ENCODE measurements around the gene PTPN14.

The PTPN14 gene

DNA sequence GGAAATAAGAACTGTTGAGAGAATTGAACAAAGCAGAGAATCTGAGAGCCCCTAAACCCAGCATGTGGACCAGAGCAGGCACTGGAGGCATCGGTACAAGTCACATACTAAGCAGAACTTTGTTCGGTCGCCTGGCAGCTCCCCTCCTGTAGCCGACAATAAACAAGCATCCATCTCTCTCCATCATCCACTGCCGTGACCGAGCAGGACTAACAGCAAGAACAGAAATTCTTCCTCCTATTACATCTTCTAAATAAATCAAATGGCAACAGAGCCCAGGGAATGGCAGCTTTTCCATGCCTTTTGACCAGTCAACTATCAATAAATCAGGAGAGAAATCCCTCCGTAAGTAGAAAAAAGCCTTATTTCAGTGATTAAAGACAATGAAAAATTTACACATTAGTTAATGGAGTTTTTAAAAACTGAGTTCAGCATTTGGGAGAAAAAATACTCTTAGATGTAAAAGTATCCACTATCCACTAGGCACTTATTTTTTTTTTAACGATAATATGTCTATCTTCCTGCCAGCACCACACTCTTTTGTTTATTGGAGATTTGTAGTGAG is 36.5 kb downstream of the PTPN14 start:
- peak; percentile 45 for DNase-seq (ENCODE audit: extremely low spot score)
- TF ChIP-seq CTBP1 (IDR thresholded peaks at IDR 0.05; ENCODE audit: borderline replicate concordance) (peak; percentile 79), ELF4 (IDR thresholded peaks at IDR 0.05) (no peak), ZNF384 (IDR thresholded peaks at IDR 0.05) (peak; percentile 44; the same call in 1 of the 2 replicates), ARNT (IDR thresholded peaks at IDR 0.05) (0 out of 2 replicates have a peak, but pooled peaks have one; percentile 33), L3MBTL2 (conservative IDR thresholded peaks at IDR 0.05) (no peak), LEF1 (IDR thresholded peaks at IDR 0.05; ENCODE audit: borderline replicate concordance) (no peak), FOXM1 (IDR thresholded peaks at IDR 0.05; ENCODE audit: borderline replicate concordance) (no peak)
- TF ChIP-seq, protein P1, sequence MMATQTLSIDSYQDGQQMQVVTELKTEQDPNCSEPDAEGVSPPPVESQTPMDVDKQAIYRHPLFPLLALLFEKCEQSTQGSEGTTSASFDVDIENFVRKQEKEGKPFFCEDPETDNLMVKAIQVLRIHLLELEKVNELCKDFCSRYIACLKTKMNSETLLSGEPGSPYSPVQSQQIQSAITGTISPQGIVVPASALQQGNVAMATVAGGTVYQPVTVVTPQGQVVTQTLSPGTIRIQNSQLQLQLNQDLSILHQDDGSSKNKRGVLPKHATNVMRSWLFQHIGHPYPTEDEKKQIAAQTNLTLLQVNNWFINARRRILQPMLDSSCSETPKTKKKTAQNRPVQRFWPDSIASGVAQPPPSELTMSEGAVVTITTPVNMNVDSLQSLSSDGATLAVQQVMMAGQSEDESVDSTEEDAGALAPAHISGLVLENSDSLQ (IDR thresholded peaks at IDR 0.05): peak; percentile 95
- POLR2A ChIA-PET: interaction anchor here (0.7 to 1.2 kb wide), 2 partner anchors 11 to 35 kb away, joined by 3 read pairs; no protein-coding TSS in a partner anchor
- CTCF ChIA-PET: no interaction called here

DNA sequence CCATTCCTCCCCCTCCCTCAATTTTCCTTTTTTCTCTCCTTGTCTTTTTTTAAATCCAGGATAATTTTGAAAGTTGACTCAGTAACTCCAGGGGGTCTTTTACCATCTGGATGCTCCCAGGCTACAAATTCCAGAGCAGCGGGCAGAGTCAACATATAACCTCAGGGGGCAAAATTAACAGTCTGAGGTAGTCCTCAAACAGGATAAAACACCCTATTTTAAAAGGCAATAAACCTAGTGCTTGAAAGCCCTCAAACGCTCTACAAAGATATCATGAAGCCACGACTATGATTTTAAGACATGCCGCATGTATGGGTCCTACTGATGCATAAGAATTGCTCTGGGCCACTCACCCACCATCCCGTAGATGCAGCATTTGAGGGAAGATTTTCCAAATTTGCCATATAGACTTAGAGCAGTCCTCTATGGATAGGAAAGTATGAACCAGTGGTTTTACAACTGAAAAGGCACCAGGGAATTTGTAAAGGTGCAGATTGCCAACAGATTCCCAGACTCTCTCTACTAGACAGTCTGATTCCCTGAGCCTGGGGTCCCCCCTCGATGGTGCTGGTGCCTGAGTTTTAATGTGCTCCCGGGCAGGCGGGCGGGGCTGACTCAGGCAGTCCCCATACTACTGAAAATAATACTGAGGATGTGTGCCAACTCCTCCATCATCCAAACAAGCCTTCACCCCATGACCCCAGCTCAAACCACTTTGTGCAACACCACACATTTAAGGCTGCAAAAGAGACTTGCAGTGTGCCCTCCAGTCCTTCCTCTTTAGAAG is 37.2 kb downstream of the PTPN14 start:
- TF ChIP-seq BHLHE40 (IDR thresholded peaks at IDR 0.05; ENCODE audit: borderline replicate concordance) (no peak), SUZ12 (IDR thresholded peaks at IDR 0.05) (no peak), CTBP1 (IDR thresholded peaks at IDR 0.05; ENCODE audit: borderline replicate concordance) (peak; percentile 99), ELF4 (IDR thresholded peaks at IDR 0.05) (no peak), NFRKB (IDR thresholded peaks at IDR 0.05) (no peak), TARDBP (IDR thresholded peaks at IDR 0.05) (no peak), LEF1 (IDR thresholded peaks at IDR 0.05; ENCODE audit: borderline replicate concordance) (no peak), FOXM1 (IDR thresholded peaks at IDR 0.05; ENCODE audit: borderline replicate concordance) (no peak), ARNT (IDR thresholded peaks at IDR 0.05) (peak; percentile 66), L3MBTL2 (conservative IDR thresholded peaks at IDR 0.05) (0 out of 2 replicates have a peak, but pooled peaks have one; percentile 20), HDGF (IDR thresholded peaks at IDR 0.05; ENCODE audit: borderline replicate concordance) (no peak), ZNF384 (IDR thresholded peaks at IDR 0.05) (peak; percentile 41; the same call in 1 of the 2 replicates), SP1 (IDR thresholded peaks at IDR 0.05) (no peak), FOXA1 (IDR thresholded peaks at IDR 0.05) (peak; percentile 75), FOXK2 (IDR thresholded peaks at IDR 0.05) (no peak)
- TF ChIP-seq, protein P1 (IDR thresholded peaks at IDR 0.05): peak; percentile 86
- POLR2A ChIA-PET: interaction anchor here (0.7 to 1.2 kb wide), 2 partner anchors 12 to 36 kb away, joined by 3 read pairs; no protein-coding TSS in a partner anchor
- CTCF ChIA-PET: no interaction called here
- peak; percentile 77 for DNase-seq (ENCODE audit: extremely low spot score)

DNA sequence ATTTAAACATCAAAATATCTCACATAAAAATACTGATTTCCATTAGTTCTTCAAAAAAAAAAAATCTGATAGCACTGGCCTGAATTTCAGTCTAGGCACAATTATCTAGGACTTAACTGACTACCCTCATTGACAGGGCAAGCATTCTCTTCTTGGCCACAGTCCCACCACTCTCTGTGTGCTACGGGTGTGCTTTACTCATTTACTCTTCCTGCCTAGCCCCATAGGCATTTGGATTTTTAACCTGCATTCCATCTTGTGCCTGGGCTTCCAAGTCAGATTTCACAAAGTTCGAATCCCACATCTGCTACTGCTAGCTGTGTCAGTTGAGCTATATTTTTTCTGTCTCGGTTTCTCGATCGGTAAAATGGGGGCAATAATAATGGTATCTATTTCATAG is 38.0 kb downstream of the PTPN14 start:
- DNase-seq (ENCODE audit: extremely low spot score): no peak
- TF ChIP-seq TARDBP (IDR thresholded peaks at IDR 0.05) (no peak), ZNF384 (IDR thresholded peaks at IDR 0.05) (no peak), HDGF (IDR thresholded peaks at IDR 0.05; ENCODE audit: borderline replicate concordance) (no peak), ELF4 (IDR thresholded peaks at IDR 0.05) (no peak), FOXA1 (IDR thresholded peaks at IDR 0.05) (no peak), FOXK2 (IDR thresholded peaks at IDR 0.05) (no peak), L3MBTL2 (conservative IDR thresholded peaks at IDR 0.05) (no peak), ARNT (IDR thresholded peaks at IDR 0.05) (no peak), SUZ12 (IDR thresholded peaks at IDR 0.05) (no peak), FOXM1 (IDR thresholded peaks at IDR 0.05; ENCODE audit: borderline replicate concordance) (no peak), LEF1 (IDR thresholded peaks at IDR 0.05; ENCODE audit: borderline replicate concordance) (no peak), SP1 (IDR thresholded peaks at IDR 0.05) (no peak), NFRKB (IDR thresholded peaks at IDR 0.05) (no peak), BHLHE40 (IDR thresholded peaks at IDR 0.05; ENCODE audit: borderline replicate concordance) (no peak), CTBP1 (IDR thresholded peaks at IDR 0.05; ENCODE audit: borderline replicate concordance) (no peak)
- TF ChIP-seq, protein P1 (IDR thresholded peaks at IDR 0.05): no peak; the same call in 1 of the 2 replicates
- POLR2A ChIA-PET: no interaction called here
- CTCF ChIA-PET: no interaction called here

DNA sequence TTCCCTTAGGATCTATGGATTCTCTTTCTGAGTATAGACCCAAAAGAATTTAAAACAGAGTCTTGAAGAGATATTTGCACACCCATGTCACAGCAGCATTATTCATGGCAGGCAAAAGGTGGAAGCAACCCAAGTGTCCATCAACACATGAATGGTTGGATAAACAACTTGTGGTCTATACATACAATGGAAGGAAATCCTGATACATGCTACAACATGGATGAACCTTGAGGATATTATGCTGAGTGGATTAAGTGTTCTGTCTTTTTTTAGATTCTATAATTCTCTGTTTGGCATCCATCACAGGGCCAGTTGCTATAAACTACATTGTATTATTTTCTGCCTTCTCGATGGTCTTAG is 39.8 kb downstream of the PTPN14 start:
- CTCF ChIA-PET: no interaction called here
- TF ChIP-seq, protein P1 (IDR thresholded peaks at IDR 0.05): no peak
- TF ChIP-seq BHLHE40 (IDR thresholded peaks at IDR 0.05; ENCODE audit: borderline replicate concordance): no peak
- TF ChIP-seq TARDBP (IDR thresholded peaks at IDR 0.05): no peak
- TF ChIP-seq ZNF384 (IDR thresholded peaks at IDR 0.05): no peak
- TF ChIP-seq L3MBTL2 (conservative IDR thresholded peaks at IDR 0.05): no peak
- no peak for TF ChIP-seq FOXK2 (IDR thresholded peaks at IDR 0.05)
- no peak for TF ChIP-seq NFRKB (IDR thresholded peaks at IDR 0.05)
- TF ChIP-seq ELF4 (IDR thresholded peaks at IDR 0.05): no peak
- TF ChIP-seq CTBP1 (IDR thresholded peaks at IDR 0.05; ENCODE audit: borderline replicate concordance): no peak
- DNase-seq (ENCODE audit: extremely low spot score): no peak
- POLR2A ChIA-PET: no interaction called here
